OCI-LY7 (cell line): Measurements from ENCODE around the gene PAN3.

Experiments
- EZH2phosphoT487 ChIP-seq: fragments of 200-600 bp; sonication (generic); IDR thresholded peaks from 2 replicates; pipeline ENCODE4 v1.6.1; 2018; ENCODE audit warnings: low read depth, borderline replicate concordance, mild to moderate bottlenecking, mixed run types, antibody characterized with exemption, low read length, moderate library complexity, mixed read lengths
- TF ChIP-seq, protein P1 (sequence below): fragments of 200-600 bp; sonication (generic); conservative IDR thresholded peaks from 2 replicates; pipeline ENCODE4 v1.5.1; 2014; ENCODE audit warnings: mild to moderate bottlenecking, antibody characterized with exemption, low read length, moderate library complexity, mixed read lengths

GRCh38 chr13:28106976-28107375, 31.4 kb upstream of the PAN3 start:
- TF ChIP-seq, protein P1, sequence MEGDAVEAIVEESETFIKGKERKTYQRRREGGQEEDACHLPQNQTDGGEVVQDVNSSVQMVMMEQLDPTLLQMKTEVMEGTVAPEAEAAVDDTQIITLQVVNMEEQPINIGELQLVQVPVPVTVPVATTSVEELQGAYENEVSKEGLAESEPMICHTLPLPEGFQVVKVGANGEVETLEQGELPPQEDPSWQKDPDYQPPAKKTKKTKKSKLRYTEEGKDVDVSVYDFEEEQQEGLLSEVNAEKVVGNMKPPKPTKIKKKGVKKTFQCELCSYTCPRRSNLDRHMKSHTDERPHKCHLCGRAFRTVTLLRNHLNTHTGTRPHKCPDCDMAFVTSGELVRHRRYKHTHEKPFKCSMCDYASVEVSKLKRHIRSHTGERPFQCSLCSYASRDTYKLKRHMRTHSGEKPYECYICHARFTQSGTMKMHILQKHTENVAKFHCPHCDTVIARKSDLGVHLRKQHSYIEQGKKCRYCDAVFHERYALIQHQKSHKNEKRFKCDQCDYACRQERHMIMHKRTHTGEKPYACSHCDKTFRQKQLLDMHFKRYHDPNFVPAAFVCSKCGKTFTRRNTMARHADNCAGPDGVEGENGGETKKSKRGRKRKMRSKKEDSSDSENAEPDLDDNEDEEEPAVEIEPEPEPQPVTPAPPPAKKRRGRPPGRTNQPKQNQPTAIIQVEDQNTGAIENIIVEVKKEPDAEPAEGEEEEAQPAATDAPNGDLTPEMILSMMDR = no peak
- no peak for TF ChIP-seq EZH2phosphoT487
